PC-9 (cell line): Measurements from ENCODE around the gene SYCP2L. TPM values are rescaled to one million over a fixed set of nuclear protein-coding genes. Genes with fewer than 3 reads are reported as not detected.

ENCODE experiments used
- BruUV-seq: library from RNA; stranded (reverse); fragments of 400-500 nt; replicated peaks from 2 replicates; lab custom pipeline; 2021; lab: Mats Ljungman, UMichigan
- CTCF ChIA-PET: fragments of 300-600 bp; sonication (Branson Sonifier 250); formaldehyde crosslinking; loops from one replicate; lab custom pipeline; 2022; ENCODE audit warnings: antibody characterized with exemption; lab: Charles Lee
- POLR2A ChIA-PET: fragments of 300-600 bp; sonication (Branson Sonifier 250); formaldehyde crosslinking; loops from one replicate; lab custom pipeline; 2022; ENCODE audit warnings: antibody characterized with exemption; ENCODE audit not compliant: unreplicated experiment; lab: Charles Lee
- DNase-seq, 2 experiments: peaks; one replicate each; pipeline versions ENCODE4 v3.0.0 to v3.0.0-alpha.2; 2015 to 2022; ENCODE audit warnings: mixed read lengths in 1 of 2
- H2AFZ ChIP-seq: fragments of 200-600 bp; sonication (generic); 2 replicates; pipeline ENCODE4 v1.8.1; 2017; ENCODE audit warnings: antibody characterized with exemption
- H3F3A ChIP-seq: fragments of 200-600 bp; sonication (generic); 2 replicates; pipeline ENCODE4 v1.8.1; 2017; ENCODE audit warnings: antibody characterized with exemption, mild to moderate bottlenecking, low read depth; ENCODE audit not compliant: insufficient read depth
- H3K27ac ChIP-seq: fragments of 200-600 bp; sonication (generic); 2 replicates; pipeline ENCODE4 v1.6.1; 2016; ENCODE audit warnings: mixed run types
- H3K27me3 ChIP-seq: fragments of 200-600 bp; sonication (generic); 2 replicates; pipeline ENCODE4 v1.6.1; 2016; ENCODE audit warnings: low read depth, mixed run types; ENCODE audit not compliant: insufficient read depth
- H3K36me3 ChIP-seq: fragments of 200-600 bp; sonication (generic); 2 replicates; pipeline ENCODE4 v1.6.1; 2016; ENCODE audit warnings: low read depth, mixed run types
- H3K4me1 ChIP-seq: fragments of 200-600 bp; sonication (generic); replicated peaks from 2 replicates; pipeline ENCODE4 v1.6.1; 2016; ENCODE audit warnings: mixed run types; ENCODE audit not compliant: insufficient read depth
- H3K4me2 ChIP-seq: fragments of 200-600 bp; sonication (generic); 2 replicates; pipeline ENCODE4 v1.6.1; 2017; ENCODE audit warnings: mixed run types
- H3K4me3 ChIP-seq: fragments of 200-600 bp; sonication (generic); 2 replicates; pipeline ENCODE4 v1.6.1; 2016; ENCODE audit warnings: mixed run types
- H3K79me2 ChIP-seq: fragments of 200-600 bp; sonication (generic); 2 replicates; pipeline ENCODE4 v1.6.1; 2017; ENCODE audit warnings: low read depth, mixed run types
- H3K9me2 ChIP-seq: fragments of 200-600 bp; sonication (generic); 2 replicates; pipeline ENCODE4 v1.8.1; 2017; ENCODE audit warnings: mild to moderate bottlenecking; ENCODE audit not compliant: insufficient read depth
- H3K9me3 ChIP-seq: fragments of 200-600 bp; sonication (generic); 2 replicates; pipeline ENCODE4 v1.8.1; 2016; ENCODE audit warnings: low read depth; ENCODE audit not compliant: insufficient read depth
- H4K20me1 ChIP-seq: fragments of 200-600 bp; sonication (generic); 2 replicates; pipeline ENCODE4 v1.8.1; 2017; ENCODE audit not compliant: insufficient read depth
- EZH2 ChIP-seq: fragments of 200-600 bp; sonication (generic); IDR thresholded peaks from 2 replicates; pipeline ENCODE4 v1.8.0; 2017; ENCODE audit warnings: antibody characterized with exemption, low read depth
- intact Hi-C: fragments of 100-400 bp; cut with micrococcal nuclease; formaldehyde crosslinking; loops from one replicate; pipeline ENCODE4 v1.10.0; 2022; ENCODE audit not compliant: unreplicated experiment
- total RNA-seq: library from RNA; stranded (reverse); gene quantifications from 2 replicates; pipeline ENCODE4 v1.2.3, GENCODE V29; 2021
- TF ChIP-seq, protein P1 (sequence below): fragments of 200-600 bp; sonication (generic); conservative IDR thresholded peaks from 2 replicates; pipeline ENCODE4 v1.6.1; 2017; ENCODE audit warnings: mixed run types, antibody characterized with exemption, mild to moderate bottlenecking, moderate library complexity

SYCP2L gene
- total RNA-seq, 1 experiment from 2014 or later, result 12.6 TPM

GRCh38 chr6:11021003-11021402 lies 134.2 kb downstream of the SYCP2L start:
- no peak overlapping the region for H3K4me3 ChIP-seq
- POLR2A ChIA-PET, result no interaction called here
- no peak for DNase-seq
- no TSS peak for BruUV-seq
- CTCF ChIA-PET, result interaction anchor here (0.6 kb wide), 1 partner anchor 991 kb away, joined by 6 read pairs; the partner anchor contains the start of gene HIVEP1
- no peaks in the 10 kb centered on the region for H3K79me2 ChIP-seq
- intact Hi-C loops, result no loop called here
- no peaks in the 10 kb centered on the region for H3K4me1 ChIP-seq
- no peaks in the 10 kb centered on the region for H3F3A ChIP-seq
- no peak overlapping the region for H3K27ac ChIP-seq
- TF ChIP-seq, protein P1, sequence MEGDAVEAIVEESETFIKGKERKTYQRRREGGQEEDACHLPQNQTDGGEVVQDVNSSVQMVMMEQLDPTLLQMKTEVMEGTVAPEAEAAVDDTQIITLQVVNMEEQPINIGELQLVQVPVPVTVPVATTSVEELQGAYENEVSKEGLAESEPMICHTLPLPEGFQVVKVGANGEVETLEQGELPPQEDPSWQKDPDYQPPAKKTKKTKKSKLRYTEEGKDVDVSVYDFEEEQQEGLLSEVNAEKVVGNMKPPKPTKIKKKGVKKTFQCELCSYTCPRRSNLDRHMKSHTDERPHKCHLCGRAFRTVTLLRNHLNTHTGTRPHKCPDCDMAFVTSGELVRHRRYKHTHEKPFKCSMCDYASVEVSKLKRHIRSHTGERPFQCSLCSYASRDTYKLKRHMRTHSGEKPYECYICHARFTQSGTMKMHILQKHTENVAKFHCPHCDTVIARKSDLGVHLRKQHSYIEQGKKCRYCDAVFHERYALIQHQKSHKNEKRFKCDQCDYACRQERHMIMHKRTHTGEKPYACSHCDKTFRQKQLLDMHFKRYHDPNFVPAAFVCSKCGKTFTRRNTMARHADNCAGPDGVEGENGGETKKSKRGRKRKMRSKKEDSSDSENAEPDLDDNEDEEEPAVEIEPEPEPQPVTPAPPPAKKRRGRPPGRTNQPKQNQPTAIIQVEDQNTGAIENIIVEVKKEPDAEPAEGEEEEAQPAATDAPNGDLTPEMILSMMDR, result no peak
- TF ChIP-seq EZH2, result no peak
- no peaks in the 10 kb centered on the region for H4K20me1 ChIP-seq
- H3K9me2 ChIP-seq, result no peaks in the 10 kb centered on the region
- no peak overlapping the region for H3K4me2 ChIP-seq
- H2AFZ ChIP-seq, result no peak overlapping the region
- H3K9me3 ChIP-seq, result no peaks in the 10 kb centered on the region
- no peaks in the 10 kb centered on the region for H3K36me3 ChIP-seq
- no peaks in the 10 kb centered on the region for H3K27me3 ChIP-seq

- no peak overlapping the region for H3K4me3 ChIP-seq
- no peak overlapping the region for H2AFZ ChIP-seq
- no peaks in the 10 kb centered on the region for H4K20me1 ChIP-seq
- H3K79me2 ChIP-seq, result no peaks in the 10 kb centered on the region
- BruUV-seq, result no TSS peak
- DNase-seq, result no peak
- H3K27me3 ChIP-seq, result no peaks in the 10 kb centered on the region
- no peaks in the 10 kb centered on the region for H3F3A ChIP-seq
- H3K9me3 ChIP-seq, result no peaks in the 10 kb centered on the region
- POLR2A ChIA-PET, result no interaction called here
- H3K9me2 ChIP-seq, result no peaks in the 10 kb centered on the region
- no peak overlapping the region for H3K27ac ChIP-seq
- intact Hi-C loops, result no loop called here
- H3K36me3 ChIP-seq, result no peaks in the 10 kb centered on the region
- CTCF ChIA-PET, result no interaction called here
- no peak for TF ChIP-seq EZH2
- TF ChIP-seq, protein P1, result no peak
- H3K4me2 ChIP-seq, result no peak overlapping the region
- H3K4me1 ChIP-seq, result no peaks in the 10 kb centered on the region
Observed at GRCh38 chr6:11021714-11022113, 134.9 kb downstream of the SYCP2L start.

GRCh38 chr6:11023032-11023431 lies 136.2 kb downstream of the SYCP2L start:
- no peak for DNase-seq
- Histone ChIP-seq H4K20me1 (no peaks in the 10 kb centered on the region), H3K9me3 (no peaks in the 10 kb centered on the region), H2AFZ (no peak overlapping the region), H3K27me3 (no peaks in the 10 kb centered on the region), H3K4me1 (no peaks in the 10 kb centered on the region), H3K27ac (no peak overlapping the region), H3K9me2 (no peaks in the 10 kb centered on the region), H3K4me3 (no peak overlapping the region), H3K79me2 (no peaks in the 10 kb centered on the region), H3K36me3 (no peaks in the 10 kb centered on the region), H3K4me2 (no peak overlapping the region), H3F3A (no peaks in the 10 kb centered on the region)
- intact Hi-C loops, result no loop called here
- ChIA-PET POLR2A (interaction anchor here (0.6 kb wide), 1 partner anchor 523 kb away, joined by 4 read pairs; no protein-coding TSS in a partner anchor), CTCF (no interaction called here)
- BruUV-seq, result no TSS peak
- TF ChIP-seq EZH2, result no peak
- TF ChIP-seq, protein P1, result no peak

Other genes starting within 250 kb of the SYCP2L start
- 6.1 and 6.2 TPM in 2 replicates for gene C6orf52, start 192.4 kb upstream of the SYCP2L start, total RNA-seq
- 14.3 and 15.2 TPM in 2 replicates for gene PAK1IP1, start 192.1 kb upstream of the SYCP2L start, total RNA-seq
- 154 and 166 TPM in 2 replicates for gene TMEM14C, start 164.0 kb upstream of the SYCP2L start, total RNA-seq
- gene TMEM14B, start 139.2 kb upstream of the SYCP2L start, total RNA-seq, result 139 and 168 TPM in 2 replicates
- gene MAK, start 48.5 kb upstream of the SYCP2L start, total RNA-seq, result 0.85 and 1.6 TPM in 2 replicates
- not detected in 2 replicates for gene GCM2, start 5.0 kb upstream of the SYCP2L start, total RNA-seq
- gene ELOVL2, start 157.3 kb downstream of the SYCP2L start, total RNA-seq, result 0.23 and 0.41 TPM in 2 replicates
- gene SMIM13, start 206.8 kb downstream of the SYCP2L start, total RNA-seq, result 16.7 and 22.2 TPM in 2 replicates
- not detected in 2 replicates for gene ERVFRD-1, start 224.7 kb downstream of the SYCP2L start, total RNA-seq